GM12878 (cell line): Measurements from ENCODE around the gene TWIST1. TPM values are rescaled to one million over a fixed set of nuclear protein-coding genes. Genes with fewer than 3 reads are reported as not detected.

ENCODE experiments used
- ATAC-seq: fragments of 200-7000 bp; cut with Tn5 transposase; 3 replicates; pipeline ENCODE4 v1.9.1; 2020; ENCODE audit warnings: mild to moderate bottlenecking, moderate library complexity
- BruUV-seq: library from RNA; stranded (reverse); fragments of 400-500 nt; replicated peaks from 2 replicates; lab custom pipeline; 2021; lab: Mats Ljungman, UMichigan
- CTCF ChIA-PET: fragments of 300-600 bp; sonication (Branson Sonifier 250); formaldehyde crosslinking; extraction: SDS; loops from one replicate; lab custom pipeline; 2021; ENCODE audit warnings: inconsistent platforms; lab: Yijun Ruan, JAX
- POLR2A ChIA-PET: fragments of 350-600 bp; formaldehyde crosslinking; extraction: SDS; loops from one replicate; lab custom pipeline; 2021; ENCODE audit warnings: inconsistent platforms; lab: Charles Lee
- RAD21 ChIA-PET: fragments of 300-600 bp; sonication (Branson Sonifier 250); formaldehyde crosslinking; loops from one replicate; lab custom pipeline; 2023; ENCODE audit warnings: antibody characterized with exemption; ENCODE audit not compliant: unreplicated experiment; lab: Charles Lee
- SMC1A ChIA-PET: fragments of 300-600 bp; sonication (Branson Sonifier 250); formaldehyde crosslinking; loops from one replicate; lab custom pipeline; 2023; ENCODE audit not compliant: unreplicated experiment, uncharacterized antibody; lab: Charles Lee
- DNase-seq: peaks from one replicate; pipeline ENCODE4 v3.0.0-alpha.2; 2011; ENCODE audit warnings: low read depth, low spot score
- FAIRE-seq: peaks from 3 replicates; lab custom pipeline; 2011; peaks lifted over from hg19 to GRCh38; lab: Jason Lieb, UNC
- H2AFZ ChIP-seq: 2 replicates; pipeline ENCODE4 v1.6.0; 2011; ENCODE audit warnings: low read depth, low read length, control low read depth; ENCODE audit not compliant: control insufficient read depth
- H3K27ac ChIP-seq: 2 replicates; pipeline ENCODE4 v1.5.1; 2011; ENCODE audit warnings: control low read depth; ENCODE audit not compliant: control insufficient read depth, insufficient read depth
- H3K27me3 ChIP-seq, 2 experiments: replicated peaks in 1 of 2; 2 replicates each; pipeline versions ENCODE4 v1.6.0 to v1.6.1; 2011; ENCODE audit warnings: low read length in 1 of 2; ENCODE audit not compliant: control insufficient read depth in 2 of 2, insufficient read depth in 2 of 2
- H3K36me3 ChIP-seq, 2 experiments: 2 replicates each; pipeline ENCODE4 v1.5.1; 2011; ENCODE audit warnings: low read length in 1 of 2; ENCODE audit not compliant: control insufficient read depth in 2 of 2, insufficient read depth in 2 of 2
- H3K4me1 ChIP-seq: 2 replicates; pipeline ENCODE4 v1.6.1; 2011; ENCODE audit warnings: mild to moderate bottlenecking, low read length, moderate library complexity, mixed read lengths; ENCODE audit not compliant: control insufficient read depth, insufficient read depth
- H3K4me2 ChIP-seq: 2 replicates; pipeline ENCODE4 v1.6.0; 2011; ENCODE audit warnings: control low read depth; ENCODE audit not compliant: control insufficient read depth, insufficient read depth
- H3K4me3 ChIP-seq: fragments of 200-600 bp; sonication (generic); 2 replicates; pipeline ENCODE4 v1.5.1; 2016
- H3K79me2 ChIP-seq: 2 replicates; pipeline ENCODE4 v1.6.0; 2011; ENCODE audit warnings: low read length; ENCODE audit not compliant: control insufficient read depth, insufficient read depth
- H3K9ac ChIP-seq: 2 replicates; pipeline ENCODE4 v1.8.0; 2011; ENCODE audit warnings: low read length, control low read depth, mixed read lengths; ENCODE audit not compliant: control insufficient read depth, insufficient read depth
- H3K9me3 ChIP-seq: replicated peaks from 3 replicates; pipeline ENCODE4 v1.5.1; 2011; ENCODE audit warnings: mild to moderate bottlenecking, low read length; ENCODE audit not compliant: control insufficient read depth, insufficient read depth
- H4K20me1 ChIP-seq: 2 replicates; pipeline ENCODE4 v1.6.0; 2011; ENCODE audit not compliant: control insufficient read depth, insufficient read depth
- ATF7 ChIP-seq: fragments of 450-650 bp; IDR thresholded peaks from 2 replicates; pipeline ENCODE4 v1.6.1; 2016; ENCODE audit warnings: low read depth, mild to moderate bottlenecking
- BACH1 ChIP-seq: fragments of 450-650 bp; IDR thresholded peaks from 2 replicates; pipeline ENCODE4 v1.6.1; 2017; ENCODE audit warnings: mild to moderate bottlenecking, borderline replicate concordance
- CHD1 ChIP-seq: IDR thresholded peaks from 2 replicates; pipeline ENCODE4 v1.6.1; 2012; ENCODE audit warnings: low read depth, low read length, improper control_type of control experiment
- CREB1 ChIP-seq: IDR thresholded peaks from 2 replicates; pipeline ENCODE4 v1.6.1; 2012; ENCODE audit warnings: low read depth, mild to moderate bottlenecking, inconsistent platforms
- MEF2A ChIP-seq: IDR thresholded peaks from 2 replicates; pipeline ENCODE4 v1.6.1; 2011; ENCODE audit warnings: low read depth, mild to moderate bottlenecking, low read length, moderate library complexity; ENCODE audit not compliant: insufficient read depth
- MYB ChIP-seq: fragments of 150-350 bp; IDR thresholded peaks from 2 replicates; pipeline ENCODE4 v1.6.1; 2014; ENCODE audit warnings: mild to moderate bottlenecking, low read depth, low read length, borderline replicate concordance
- NFYB ChIP-seq: IDR thresholded peaks from 2 replicates; pipeline ENCODE4 v1.6.1; 2011; ENCODE audit warnings: low read depth, mild to moderate bottlenecking, low read length, improper control_type of control experiment, moderate library complexity; ENCODE audit not compliant: insufficient read depth
- PBX3 ChIP-seq: IDR thresholded peaks from 2 replicates; pipeline ENCODE4 v1.6.1; 2011; ENCODE audit warnings: mild to moderate bottlenecking, low read depth, low read length, moderate library complexity; ENCODE audit not compliant: insufficient replicate concordance
- RAD21 ChIP-seq: IDR thresholded peaks from 2 replicates; pipeline ENCODE4 v1.6.1; 2011; ENCODE audit warnings: mild to moderate bottlenecking, low read depth, low read length, moderate library complexity; ENCODE audit not compliant: insufficient read depth
- SMC3 ChIP-seq: IDR thresholded peaks from 2 replicates; pipeline ENCODE4 v1.6.1; 2011; ENCODE audit warnings: low read length, improper control_type of control experiment, borderline replicate concordance
- TCF12 ChIP-seq: IDR thresholded peaks from 2 replicates; pipeline ENCODE4 v1.6.1; 2011; ENCODE audit warnings: low read depth, mild to moderate bottlenecking, low read length
- ZNF207 ChIP-seq: fragments of 450-650 bp; IDR thresholded peaks from 2 replicates; pipeline ENCODE4 v1.6.1; 2014; ENCODE audit warnings: antibody characterized with exemption, mild to moderate bottlenecking, borderline replicate concordance
- WGBS: methylation state at CpG from one replicate; pipeline ENCODE4 v1.1.6; 2016; ENCODE audit warnings: low lambda C conversion rate; ENCODE audit not compliant: insufficient replicate concordance, insufficient coverage; ENCODE audit errors: missing lambda C conversion rate; 5-methylcytosine and 5-hydroxymethylcytosine counted together
- in situ Hi-C: fragments of 300-500 bp; cut with MboI; formaldehyde crosslinking; loops from 9 replicates; pipeline ENCODE4 v1.14.3; 2018; ENCODE audit warnings: mixed read lengths
- intact Hi-C: fragments of 100-400 bp; cut with micrococcal nuclease; formaldehyde crosslinking; loops from one replicate; pipeline ENCODE4 v1.14.2; 2022; ENCODE audit not compliant: unreplicated experiment
- polyA plus RNA-seq, 11 experiments: library from polyadenylated mRNA; depleted of rRNA in 4 of 11; unstranded in 6 of 11; stranded (reverse) in 5 of 11; fragments of >200 nt; fragmentation: Nextera tagmentation in 4 of 11; fragmentation: Illumina TruSeq in 1 of 11; extraction: Ambion mirVana in 4 of 11; extraction: Trizol in 1 of 11; gene quantifications; 1 replicate in 1 of 11; 2 replicates in 10 of 11; pipeline versions ENCODE4 v1.2.1 to v1.2.3, GENCODE V29; 2011 to 2016; ENCODE audit warnings: inconsistent platforms in 2 of 11, missing spikeins in 2 of 11, low read depth in 1 of 11
- total RNA-seq, 4 experiments: library from RNA; depleted of rRNA in 3 of 4; stranded (reverse); fragments of >200 nt in 3 of 4; fragmentation: Illumina TruSeq in 1 of 4; extraction: Trizol in 1 of 4; gene quantifications; 2 replicates each; pipeline versions ENCODE4 v1.2.1 to v1.2.3, GENCODE V29; 2013 to 2021
- TF ChIP-seq, protein P1 (sequence below): fragments of 450-650 bp; IDR thresholded peaks from 2 replicates; pipeline ENCODE4 v1.6.1; 2016; ENCODE audit warnings: mild to moderate bottlenecking, moderate library complexity, borderline replicate concordance
- TF ChIP-seq, protein P2 (sequence below): IDR thresholded peaks from 2 replicates; pipeline ENCODE4 v1.6.1; 2012; ENCODE audit warnings: low read depth, low read length, improper control_type of control experiment

TWIST1 gene
- total and polyA plus RNA-seq, 10 of the 15 experiments (the other 5 are each of a cell fraction or from before 2014, with no cell fraction given), result not detected

DNA sequence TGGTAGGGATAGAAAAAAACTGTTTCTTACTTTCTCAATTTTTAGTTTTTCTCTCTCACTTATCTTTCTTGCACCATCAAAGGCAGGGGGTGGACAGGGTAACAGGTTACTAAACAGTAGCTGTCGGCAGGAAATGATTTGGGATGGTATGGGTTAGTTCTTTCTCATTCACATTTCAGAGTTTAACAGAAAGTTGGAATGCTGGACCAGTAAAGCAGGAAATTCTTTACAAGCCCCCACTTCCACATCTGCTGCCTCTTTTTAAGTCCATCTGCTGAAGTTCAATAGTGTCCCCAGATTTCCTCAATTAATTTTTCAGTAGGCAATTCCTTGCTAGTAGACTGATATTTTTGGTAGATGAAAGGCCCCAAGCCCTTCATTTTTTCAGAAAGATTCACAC, 23.3 kb downstream of the TWIST1 start:
- in situ Hi-C loops, result no loop called here
- RAD21 ChIA-PET, result no interaction called here
- H3K79me2 ChIP-seq, result no peaks in the 10 kb centered on the region
- WGBS, result 0% methylated on average over 1 of the region's 1 CpG
- H3K36me3 ChIP-seq, result no peaks in the 10 kb centered on the region
- DNase-seq (no peak), ATAC-seq (no peak), FAIRE-seq (no peak)
- intact Hi-C loops, result no loop called here
- no peaks in the 10 kb centered on the region for H4K20me1 ChIP-seq
- H3K27me3 ChIP-seq, result no peaks in the 10 kb centered on the region
- H3K4me1 ChIP-seq, result no peaks in the 10 kb centered on the region
- no peak overlapping the region for H3K9ac ChIP-seq
- H3K4me3 ChIP-seq, result no peak overlapping the region
- CTCF ChIA-PET, result no interaction called here
- H3K4me2 ChIP-seq, result no peak overlapping the region
- no peak overlapping the region for H3K27ac ChIP-seq
- POLR2A ChIA-PET, result no interaction called here
- H3K9me3 ChIP-seq, result no peaks in the 10 kb centered on the region
- no peak for TF ChIP-seq PBX3
- no peak for TF ChIP-seq BACH1
- TF ChIP-seq SMC3, result no peak
- no peak for TF ChIP-seq ZNF207
- TF ChIP-seq RAD21, result no peak
- TF ChIP-seq CHD1, result no peak
- TF ChIP-seq, protein P1, sequence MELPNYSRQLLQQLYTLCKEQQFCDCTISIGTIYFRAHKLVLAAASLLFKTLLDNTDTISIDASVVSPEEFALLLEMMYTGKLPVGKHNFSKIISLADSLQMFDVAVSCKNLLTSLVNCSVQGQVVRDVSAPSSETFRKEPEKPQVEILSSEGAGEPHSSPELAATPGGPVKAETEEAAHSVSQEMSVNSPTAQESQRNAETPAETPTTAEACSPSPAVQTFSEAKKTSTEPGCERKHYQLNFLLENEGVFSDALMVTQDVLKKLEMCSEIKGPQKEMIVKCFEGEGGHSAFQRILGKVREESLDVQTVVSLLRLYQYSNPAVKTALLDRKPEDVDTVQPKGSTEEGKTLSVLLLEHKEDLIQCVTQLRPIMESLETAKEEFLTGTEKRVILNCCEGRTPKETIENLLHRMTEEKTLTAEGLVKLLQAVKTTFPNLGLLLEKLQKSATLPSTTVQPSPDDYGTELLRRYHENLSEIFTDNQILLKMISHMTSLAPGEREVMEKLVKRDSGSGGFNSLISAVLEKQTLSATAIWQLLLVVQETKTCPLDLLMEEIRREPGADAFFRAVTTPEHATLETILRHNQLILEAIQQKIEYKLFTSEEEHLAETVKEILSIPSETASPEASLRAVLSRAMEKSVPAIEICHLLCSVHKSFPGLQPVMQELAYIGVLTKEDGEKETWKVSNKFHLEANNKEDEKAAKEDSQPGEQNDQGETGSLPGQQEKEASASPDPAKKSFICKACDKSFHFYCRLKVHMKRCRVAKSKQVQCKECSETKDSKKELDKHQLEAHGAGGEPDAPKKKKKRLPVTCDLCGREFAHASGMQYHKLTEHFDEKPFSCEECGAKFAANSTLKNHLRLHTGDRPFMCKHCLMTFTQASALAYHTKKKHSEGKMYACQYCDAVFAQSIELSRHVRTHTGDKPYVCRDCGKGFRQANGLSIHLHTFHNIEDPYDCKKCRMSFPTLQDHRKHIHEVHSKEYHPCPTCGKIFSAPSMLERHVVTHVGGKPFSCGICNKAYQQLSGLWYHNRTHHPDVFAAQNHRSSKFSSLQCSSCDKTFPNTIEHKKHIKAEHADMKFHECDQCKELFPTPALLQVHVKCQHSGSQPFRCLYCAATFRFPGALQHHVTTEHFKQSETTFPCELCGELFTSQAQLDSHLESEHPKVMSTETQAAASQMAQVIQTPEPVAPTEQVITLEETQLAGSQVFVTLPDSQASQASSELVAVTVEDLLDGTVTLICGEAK, result no peak
- TF ChIP-seq NFYB, result no peak
- TF ChIP-seq MYB, result no peak
- TF ChIP-seq ATF7, result no peak
- no peak for TF ChIP-seq CREB1
- no peak for TF ChIP-seq MEF2A
- TF ChIP-seq, protein P2, sequence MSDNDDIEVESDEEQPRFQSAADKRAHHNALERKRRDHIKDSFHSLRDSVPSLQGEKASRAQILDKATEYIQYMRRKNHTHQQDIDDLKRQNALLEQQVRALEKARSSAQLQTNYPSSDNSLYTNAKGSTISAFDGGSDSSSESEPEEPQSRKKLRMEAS, result no peak
- no peak for TF ChIP-seq TCF12
- H2AFZ ChIP-seq, result no peak overlapping the region
- BruUV-seq, result no TSS peak
- SMC1A ChIA-PET, result no interaction called here
